Measurements from ENCODE around the gene DOK4. TPM values are rescaled to one million over a fixed set of nuclear protein-coding genes. Genes with fewer than 3 reads are reported as not detected.

The DOK4 gene
- 13.4 and 26.5 TPM in 2 replicates for total RNA-seq

GRCh38 chr16:57485916-57486857 is at the start of gene DOK4:
DOK4 (minus strand) TSS chr16:57486493; CDS start chr16:57479507, 6,986 bp downstream.

GRCh38 chr16:57462209-57462977 is 23.9 kb downstream of the DOK4 start, which contains the start of gene POLR2C:
POLR2C (plus strand) TSS chr16:57462679; CDS start chr16:57462725, 46 bp downstream.

DNA sequence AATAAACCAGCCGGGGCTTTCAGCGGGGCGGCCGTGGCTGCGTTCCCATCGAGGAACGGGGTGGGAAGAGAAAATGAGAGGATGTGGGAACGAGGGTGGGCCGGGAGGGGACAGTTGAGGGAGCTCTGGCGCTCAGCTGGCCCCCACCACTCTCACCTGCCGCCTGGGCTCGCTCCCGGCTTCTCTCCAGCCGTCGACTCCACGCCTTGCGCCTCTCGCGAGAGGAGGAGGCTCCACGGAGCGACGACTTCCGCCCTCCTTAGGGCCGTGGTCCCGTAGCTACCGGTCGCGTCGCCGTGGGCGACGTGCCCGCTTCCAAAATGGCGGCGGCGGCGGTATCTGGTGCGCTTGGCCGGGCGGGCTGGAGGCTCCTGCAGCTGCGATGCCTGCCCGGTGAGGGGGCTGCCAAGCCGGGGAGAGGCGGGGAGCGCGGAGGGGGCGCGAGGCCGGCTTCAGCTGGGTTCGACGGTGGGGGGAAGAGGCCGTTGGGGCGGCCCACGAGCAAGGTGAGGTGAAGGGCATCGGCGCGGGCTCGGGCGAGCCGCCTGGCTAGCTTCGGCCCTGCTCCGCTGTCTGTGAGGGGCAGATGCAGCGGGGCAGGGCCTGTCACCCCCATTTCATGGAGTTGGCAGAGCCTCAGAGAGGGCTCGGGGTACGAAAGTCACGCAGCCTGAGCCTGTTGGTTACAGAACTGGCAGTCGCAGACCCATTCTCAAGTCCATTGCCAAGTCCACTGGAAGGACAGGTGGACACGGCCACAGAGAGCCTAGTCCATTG is 38.9 kb downstream of the DOK4 start, which contains the start of the genes CIAPIN1 and COQ9:
TSS of gene CIAPIN1 (minus strand) at position 200 of the 777 bp plus-strand sequence. CDS start 6,457 bp downstream, outside the sequence.
TSS of gene COQ9 (plus strand) at position 294 of the 777 bp plus-strand sequence. CDS start at position 321, 27 bp downstream.

Other genes starting within 250 kb of the DOK4 start
- gene ARL2BP, start 241.2 kb downstream of the DOK4 start, total RNA-seq: 128 and 147 TPM in 2 replicates
- 8.4 and 10.1 TPM in 2 replicates for gene PLLP, start 201.8 kb downstream of the DOK4 start, total RNA-seq
- gene CCL22, start 127.7 kb downstream of the DOK4 start, total RNA-seq: not detected in 2 replicates
- 7.2 and 15.4 TPM in 2 replicates for gene CX3CL1, start 114.0 kb downstream of the DOK4 start, total RNA-seq
- not detected in 2 replicates for gene CCL17, start 81.7 kb downstream of the DOK4 start, total RNA-seq
- gene CIAPIN1, start 39.1 kb downstream of the DOK4 start, total RNA-seq: 86.6 and 89.0 TPM in 2 replicates
- gene COQ9, start 39.0 kb downstream of the DOK4 start, total RNA-seq: 48.1 and 50.3 TPM in 2 replicates
- 116 and 142 TPM in 2 replicates for gene POLR2C, start 23.8 kb downstream of the DOK4 start, total RNA-seq
- 8.2 and 8.6 TPM in 2 replicates for gene CCDC102A, start 50.1 kb upstream of the DOK4 start, total RNA-seq
- gene ADGRG5, start 56.1 kb upstream of the DOK4 start, total RNA-seq: under 0.01 TPM in 1 of 2 replicates, not detected in the other
- gene ADGRG1, start 142.1 kb upstream of the DOK4 start, total RNA-seq: 58.5 and 88.1 TPM in 2 replicates
- not detected in 2 replicates for gene ADGRG3, start 181.8 kb upstream of the DOK4 start, total RNA-seq
- 0.48 TPM in 1 of 2 replicates, not detected in the other for gene DRC7, start 208.3 kb upstream of the DOK4 start, total RNA-seq
- gene KATNB1, start 249.3 kb upstream of the DOK4 start, total RNA-seq: 31.2 and 32.0 TPM in 2 replicates

Measured in vein endothelial cell (primary cell).